ENCODE data around the gene MCRS1. TPM values are rescaled to one million over a fixed set of nuclear protein-coding genes. Genes with fewer than 3 reads are reported as not detected.

The MCRS1 gene
- total RNA-seq, 1 donor from 2014 or later: 67.1 TPM

- no peak for DNase-seq (ENCODE audit: extremely low read depth, low read depth, low spot score)
These were observed 11.4 kb downstream of the MCRS1 start for GRCh38 chr12:49556391-49557186.

GRCh38 chr12:49555631-49556390, 12.1 kb downstream of the MCRS1 start:
- DNase-seq (ENCODE audit: extremely low read depth, low read depth, low spot score): no peak

GRCh38 chr12:49554266-49554665, 13.7 kb downstream of the MCRS1 start:
- no peak for DNase-seq (ENCODE audit: extremely low read depth, low read depth, low spot score)

- DNase-seq (ENCODE audit: extremely low read depth, low read depth, low spot score): no peak
These were observed 14.3 kb downstream of the MCRS1 start for GRCh38 chr12:49553512-49554088.

- DNase-seq (ENCODE audit: extremely low read depth, low read depth, low spot score): no peak
These were observed 15.0 kb downstream of the MCRS1 start for GRCh38 chr12:49552899-49553298.

GRCh38 chr12:49552425-49552824, 15.5 kb downstream of the MCRS1 start:
- DNase-seq (ENCODE audit: extremely low read depth, low read depth, low spot score): no peak

GRCh38 chr12:49552014-49552413, 15.9 kb downstream of the MCRS1 start:
- DNase-seq (ENCODE audit: extremely low read depth, low read depth, low spot score): no peak

- DNase-seq (ENCODE audit: extremely low read depth, low read depth, low spot score): no peak
These were observed 17.2 kb downstream of the MCRS1 start for GRCh38 chr12:49550693-49551252.

GRCh38 chr12:49549735-49550692, 17.9 kb downstream of the MCRS1 start:
- DNase-seq (ENCODE audit: extremely low read depth, low read depth, low spot score): no peak

GRCh38 chr12:49548822-49549648, 18.9 kb downstream of the MCRS1 start:
- DNase-seq (ENCODE audit: extremely low read depth, low read depth, low spot score): no peak

- no peak for DNase-seq (ENCODE audit: extremely low read depth, low read depth, low spot score)
These were observed 19.5 kb downstream of the MCRS1 start for GRCh38 chr12:49548481-49548821.

GRCh38 chr12:49547090-49547690, 20.8 kb downstream of the MCRS1 start:
- no peak for DNase-seq (ENCODE audit: extremely low read depth, low read depth, low spot score)

- no peak for DNase-seq (ENCODE audit: extremely low read depth, low read depth, low spot score)
These were observed 21.5 kb downstream of the MCRS1 start for GRCh38 chr12:49546481-49546880.

- no peak for DNase-seq (ENCODE audit: extremely low read depth, low read depth, low spot score)
These were observed 22.1 kb downstream of the MCRS1 start for GRCh38 chr12:49545815-49546214.

GRCh38 chr12:49543914-49544815, 23.8 kb downstream of the MCRS1 start:
- DNase-seq (ENCODE audit: extremely low read depth, low read depth, low spot score): no peak

GRCh38 chr12:49543221-49543913, 24.6 kb downstream of the MCRS1 start:
- no peak for DNase-seq (ENCODE audit: extremely low read depth, low read depth, low spot score)

GRCh38 chr12:49542592-49543160, 25.3 kb downstream of the MCRS1 start:
- no peak for DNase-seq (ENCODE audit: extremely low read depth, low read depth, low spot score)

Data from glomerular endothelial cell (primary cell).